MM.1S (cell line): ENCODE measurements around the gene CYB5RL.
"Not testable (repeated sequence)": the region's sequence is repeated elsewhere in the genome, so short reads cannot be mapped to it uniquely, and the experiment has no call there.

Experiments
- EZH2 ChIP-seq: fragments of 300-600 bp; sonication (generic); optimal IDR thresholded peaks from 2 replicates; pipeline ENCODE3; 2017; ENCODE audit warnings: low read depth, mild to moderate bottlenecking, antibody characterized with exemption, low read length, mixed read lengths
- TF ChIP-seq, protein P1 (sequence below): fragments of 300-600 bp; sonication (generic); IDR thresholded peaks from 2 replicates; pipeline ENCODE4 v1.5.1; 2016; ENCODE audit warnings: antibody characterized with exemption, low read length, mixed read lengths

DNA sequence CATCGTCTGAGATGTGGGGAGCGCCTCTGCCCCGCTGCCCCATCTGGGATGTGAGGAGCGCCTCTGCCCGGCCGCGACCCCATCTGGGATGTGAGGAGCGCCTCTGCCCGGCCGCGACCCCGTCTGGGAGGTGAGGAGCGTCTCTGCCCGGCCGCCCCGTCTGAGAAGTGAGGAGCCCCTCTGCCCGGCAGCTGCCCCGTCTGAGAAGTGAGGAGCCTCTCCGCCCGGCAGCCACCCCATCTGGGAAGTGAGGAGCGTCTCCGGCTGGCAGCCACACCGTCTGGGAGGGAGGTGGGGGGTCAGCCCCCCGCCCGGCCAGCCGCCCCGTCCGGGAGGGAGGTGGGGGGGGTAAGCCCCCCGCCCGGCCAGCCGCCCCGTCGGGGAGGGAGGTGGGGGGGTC lies 33.4 kb upstream of the CYB5RL start:
- TF ChIP-seq, protein P1, sequence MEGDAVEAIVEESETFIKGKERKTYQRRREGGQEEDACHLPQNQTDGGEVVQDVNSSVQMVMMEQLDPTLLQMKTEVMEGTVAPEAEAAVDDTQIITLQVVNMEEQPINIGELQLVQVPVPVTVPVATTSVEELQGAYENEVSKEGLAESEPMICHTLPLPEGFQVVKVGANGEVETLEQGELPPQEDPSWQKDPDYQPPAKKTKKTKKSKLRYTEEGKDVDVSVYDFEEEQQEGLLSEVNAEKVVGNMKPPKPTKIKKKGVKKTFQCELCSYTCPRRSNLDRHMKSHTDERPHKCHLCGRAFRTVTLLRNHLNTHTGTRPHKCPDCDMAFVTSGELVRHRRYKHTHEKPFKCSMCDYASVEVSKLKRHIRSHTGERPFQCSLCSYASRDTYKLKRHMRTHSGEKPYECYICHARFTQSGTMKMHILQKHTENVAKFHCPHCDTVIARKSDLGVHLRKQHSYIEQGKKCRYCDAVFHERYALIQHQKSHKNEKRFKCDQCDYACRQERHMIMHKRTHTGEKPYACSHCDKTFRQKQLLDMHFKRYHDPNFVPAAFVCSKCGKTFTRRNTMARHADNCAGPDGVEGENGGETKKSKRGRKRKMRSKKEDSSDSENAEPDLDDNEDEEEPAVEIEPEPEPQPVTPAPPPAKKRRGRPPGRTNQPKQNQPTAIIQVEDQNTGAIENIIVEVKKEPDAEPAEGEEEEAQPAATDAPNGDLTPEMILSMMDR: not testable (repeated sequence)
- TF ChIP-seq EZH2: not testable (repeated sequence)
